Kidney (tissue), 14 donors: ENCODE measurements around the gene TNIP1. TPM values are rescaled to one million over a fixed set of nuclear protein-coding genes. Genes with fewer than 3 reads are reported as not detected.
A peak's percentile ranks its signal among the peaks of the same experiment; 100 is the strongest.

ENCODE experiments used
- DNase-seq, 5 donors: peaks; one replicate each; pipeline ENCODE4 v3.0.0-alpha.2; 2013 to 2020
- FAIRE-seq: peaks from 2 replicates; lab custom pipeline; 2012; peaks lifted over from hg19 to GRCh38; lab: Jason Lieb, UNC
- H3K27ac ChIP-seq, 2 donors: one replicate each; pipeline ENCODE4 v1.7.0; 2013; ENCODE audit warnings: low read depth in 2 of 2, low read length in 2 of 2, inconsistent platforms in 1 of 2
- H3K27me3 ChIP-seq: one replicate; pipeline ENCODE4 v1.7.1; 2013; ENCODE audit warnings: low read length, inconsistent platforms; ENCODE audit not compliant: control insufficient read depth, insufficient read depth
- H3K36me3 ChIP-seq, 3 donors: one replicate each; pipeline versions ENCODE4 v1.7.0 to v1.7.1; 2013; ENCODE audit warnings: low read length in 3 of 3, control low read depth in 1 of 3, inconsistent platforms in 1 of 3; ENCODE audit not compliant: insufficient read depth in 3 of 3, control insufficient read depth in 2 of 3
- H3K4me1 ChIP-seq, 3 donors: one replicate each; pipeline versions ENCODE4 v1.7.0 to v1.7.1; 2013; ENCODE audit warnings: low read length in 3 of 3, inconsistent platforms in 1 of 3, low read depth in 1 of 3; ENCODE audit not compliant: control insufficient read depth in 2 of 3, insufficient read depth in 2 of 3
- H3K4me3 ChIP-seq, 3 donors: one replicate each; pipeline versions ENCODE4 v1.7.0 to v1.8.1; 2013; ENCODE audit warnings: low read length in 3 of 3, control low read depth in 1 of 3, inconsistent platforms in 1 of 3
- H3K9ac ChIP-seq, 3 donors: one replicate each; pipeline versions ENCODE4 v1.7.0 to v1.7.1; 2013; ENCODE audit warnings: low read length in 3 of 3, control low read depth in 1 of 3, inconsistent platforms in 1 of 3
- H3K9me3 ChIP-seq, 3 donors: one replicate each; pipeline versions ENCODE4 v1.7.0 to v1.7.1; 2013; ENCODE audit warnings: low read length in 3 of 3, control low read depth in 1 of 3, inconsistent platforms in 1 of 3; ENCODE audit not compliant: control insufficient read depth in 2 of 3, insufficient read depth in 1 of 3
- intact Hi-C: fragments of 100-400 bp; cut with DNase I; formaldehyde crosslinking; loops from one replicate; pipeline ENCODE4 v1.11.1; 2022
- polyA plus RNA-seq: library from polyadenylated mRNA; stranded (reverse); fragments of 350-450 nt; fragmentation: Illumina TruSeq; extraction: RNeasy Lipid Tissue Mini Kit (QIAGEN cat#74804); gene quantifications from one replicate; pipeline ENCODE4 v1.2.3, GENCODE V29; 2014; ENCODE audit warnings: low read depth, low replicate concordance; ENCODE audit not compliant: insufficient read depth
- total RNA-seq: library from RNA; stranded (reverse); fragmentation: NEBNext Ultra II Directional; extraction: Animal tissue kit (Norgen Biotek cat#: 25700); gene quantifications from one replicate; pipeline ENCODE4 v1.2.1, GENCODE V29; 2021
- TF ChIP-seq, protein P1 (sequence below): IDR thresholded peaks from 3 replicates; pipeline ENCODE4 v1.5.1; 2012; ENCODE audit warnings: mild to moderate bottlenecking, moderate library complexity, borderline replicate concordance; ENCODE audit not compliant: insufficient read depth; ENCODE audit errors: extremely low read depth
- donor health status: control.
- donor health status: control.
- donor health status: control.
- donor health status: control.
- donor health status: control.
- donor health status: DM: yes; HTN: yes; CAD: no.
- donor health status: Normal renal cell carcinoma (clear cell type).

Gene TNIP1
- total and polyA plus RNA-seq, 2 donors from 2014 or later = 109 to 132 TPM

DNA sequence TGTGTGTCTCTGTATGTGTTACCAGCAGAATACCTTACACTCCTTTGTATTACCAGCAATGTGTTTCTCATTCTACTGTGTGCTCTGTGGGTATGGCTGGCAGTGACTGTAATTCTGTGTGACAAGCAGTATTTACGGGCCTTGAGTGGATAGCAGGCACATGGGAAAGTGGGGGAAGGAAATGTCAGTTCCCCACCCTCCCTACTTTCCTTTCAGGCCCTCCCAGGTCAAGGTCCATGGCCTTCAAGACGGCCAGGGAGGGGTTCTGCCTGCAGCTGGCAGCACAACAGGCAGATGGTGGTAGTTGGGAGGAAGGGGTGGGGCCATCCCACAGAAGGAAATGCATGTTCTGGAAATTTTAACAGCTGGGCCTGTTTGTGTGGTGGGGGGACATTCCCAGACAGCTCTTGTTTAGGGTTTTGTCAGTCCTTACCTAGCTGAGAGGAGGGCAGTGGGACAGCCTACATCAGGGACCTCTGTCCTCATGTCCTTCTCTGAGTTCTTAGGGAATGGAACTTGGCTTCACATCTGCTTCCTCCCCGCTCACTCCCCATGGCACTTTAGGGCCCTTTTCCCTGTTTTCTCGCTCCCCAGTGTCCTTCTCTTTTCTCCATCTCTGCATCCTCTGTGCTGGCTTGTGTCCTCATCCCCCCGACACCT is 14.6 kb upstream of the TNIP1 start:
- Histone ChIP-seq H3K9ac (peak overlapping the region in 1 of 3 donors; percentile 35), H3K9me3 (no peaks in the 10 kb centered on the region), H3K4me1 (peaks cover 8 to 46% (median 34%) of the 10 kb centered on the region in 3 donors), H3K27me3 (no peaks in the 10 kb centered on the region), H3K36me3 (no peaks in the 10 kb centered on the region), H3K27ac (peak overlapping the region; percentile 72 to 86), H3K4me3 (no peak overlapping the region)
- peak; percentile 52 to 86 (median 61) for DNase-seq
- TF ChIP-seq, protein P1, sequence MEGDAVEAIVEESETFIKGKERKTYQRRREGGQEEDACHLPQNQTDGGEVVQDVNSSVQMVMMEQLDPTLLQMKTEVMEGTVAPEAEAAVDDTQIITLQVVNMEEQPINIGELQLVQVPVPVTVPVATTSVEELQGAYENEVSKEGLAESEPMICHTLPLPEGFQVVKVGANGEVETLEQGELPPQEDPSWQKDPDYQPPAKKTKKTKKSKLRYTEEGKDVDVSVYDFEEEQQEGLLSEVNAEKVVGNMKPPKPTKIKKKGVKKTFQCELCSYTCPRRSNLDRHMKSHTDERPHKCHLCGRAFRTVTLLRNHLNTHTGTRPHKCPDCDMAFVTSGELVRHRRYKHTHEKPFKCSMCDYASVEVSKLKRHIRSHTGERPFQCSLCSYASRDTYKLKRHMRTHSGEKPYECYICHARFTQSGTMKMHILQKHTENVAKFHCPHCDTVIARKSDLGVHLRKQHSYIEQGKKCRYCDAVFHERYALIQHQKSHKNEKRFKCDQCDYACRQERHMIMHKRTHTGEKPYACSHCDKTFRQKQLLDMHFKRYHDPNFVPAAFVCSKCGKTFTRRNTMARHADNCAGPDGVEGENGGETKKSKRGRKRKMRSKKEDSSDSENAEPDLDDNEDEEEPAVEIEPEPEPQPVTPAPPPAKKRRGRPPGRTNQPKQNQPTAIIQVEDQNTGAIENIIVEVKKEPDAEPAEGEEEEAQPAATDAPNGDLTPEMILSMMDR = no peak
- FAIRE-seq = no peak
- intact Hi-C loops = no loop called here

DNA sequence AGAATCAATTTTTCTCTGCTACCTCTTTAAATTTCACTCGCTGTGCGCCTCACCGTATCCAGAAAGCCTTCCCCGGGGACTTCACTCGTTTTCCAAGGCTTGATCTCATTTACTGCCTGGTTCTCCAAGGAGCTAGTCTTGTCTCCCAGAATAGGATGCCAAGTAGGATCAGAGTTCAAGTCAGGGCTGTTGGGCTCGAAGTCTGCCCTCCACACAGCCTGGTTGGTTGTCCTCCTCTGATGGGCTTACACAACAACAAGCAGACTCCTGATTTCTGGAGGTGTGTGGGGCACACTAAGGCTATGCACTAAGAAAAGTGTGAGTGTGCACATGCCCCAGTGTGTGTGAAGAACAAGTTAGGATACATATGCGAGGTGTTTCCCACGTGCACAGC is 14.0 kb upstream of the TNIP1 start:
- H3K9ac ChIP-seq = peak overlapping the region in 1 of 3 donors; percentile 35
- no peaks in the 10 kb centered on the region for H3K9me3 ChIP-seq
- peaks cover 8 to 42% (median 30%) of the 10 kb centered on the region in 3 donors for H3K4me1 ChIP-seq
- H3K27ac ChIP-seq = peak overlapping the region; percentile 72 to 86
- TF ChIP-seq, protein P1 = no peak
- FAIRE-seq (no peak), DNase-seq (peak in 1 of 5 donors; percentile 21)
- H3K36me3 ChIP-seq = no peaks in the 10 kb centered on the region
- peak overlapping the region in 1 of 3 donors; percentile 10 for H3K4me3 ChIP-seq
- intact Hi-C loops = no loop called here
- H3K27me3 ChIP-seq = no peaks in the 10 kb centered on the region

DNA sequence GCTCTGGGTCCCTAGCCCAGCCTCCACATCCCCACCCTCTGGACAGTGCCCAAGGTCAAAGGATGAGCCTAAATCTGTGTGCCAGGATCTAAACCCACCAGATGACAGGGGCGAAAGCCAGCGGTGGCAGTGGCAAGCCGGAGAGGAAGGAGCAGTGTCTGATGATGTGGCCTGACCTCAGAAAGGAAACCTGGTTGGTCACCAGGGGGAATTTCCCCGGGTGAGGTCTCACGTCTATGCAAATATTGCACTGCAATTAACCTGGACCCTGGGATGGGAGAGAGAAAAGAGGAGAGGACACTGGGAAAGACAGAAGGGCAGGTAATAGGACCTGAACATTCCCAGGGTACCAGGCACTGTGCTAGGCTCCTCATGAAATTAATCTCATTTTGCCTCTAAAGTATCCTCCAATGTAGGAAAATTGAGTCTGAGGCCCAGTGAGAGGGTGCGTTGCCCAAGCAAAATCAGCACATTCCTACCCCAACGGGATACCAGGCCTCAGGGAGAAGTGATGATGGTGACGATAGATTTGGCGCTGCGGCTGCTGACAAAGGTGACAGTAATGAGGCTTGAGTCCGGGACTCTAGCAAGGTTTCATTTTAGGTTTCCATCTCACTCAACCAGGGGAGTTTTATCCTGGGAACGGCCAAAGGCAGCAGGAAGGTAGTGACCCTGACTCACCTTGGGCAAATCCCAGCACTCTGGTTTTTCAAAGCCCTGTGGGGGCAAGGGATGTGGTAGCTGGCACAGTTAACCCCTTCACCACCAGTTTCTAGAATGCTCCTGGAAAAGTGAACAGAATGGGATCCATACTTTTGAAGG is 13.4 kb upstream of the TNIP1 start:
- DNase-seq (no peak), FAIRE-seq (no peak)
- TF ChIP-seq, protein P1 = no peak
- Histone ChIP-seq H3K9me3 (no peaks in the 10 kb centered on the region), H3K4me3 (peak overlapping the region in 1 of 3 donors; percentile 10), H3K36me3 (no peaks in the 10 kb centered on the region), H3K27ac (peak overlapping the region; percentile 72 to 74), H3K4me1 (peaks cover 8 to 42% (median 28%) of the 10 kb centered on the region in 3 donors), H3K27me3 (no peaks in the 10 kb centered on the region), H3K9ac (peak overlapping the region in 1 of 3 donors; percentile 35)
- intact Hi-C loops = no loop called here
